ENCODE data around the gene JOSD1. TPM values are rescaled to one million over a fixed set of nuclear protein-coding genes. Genes with fewer than 3 reads are reported as not detected.

Gene JOSD1
- total and polyA plus RNA-seq, 12 donors: 9.6 to 37.3 (median 21.8) TPM

DNA sequence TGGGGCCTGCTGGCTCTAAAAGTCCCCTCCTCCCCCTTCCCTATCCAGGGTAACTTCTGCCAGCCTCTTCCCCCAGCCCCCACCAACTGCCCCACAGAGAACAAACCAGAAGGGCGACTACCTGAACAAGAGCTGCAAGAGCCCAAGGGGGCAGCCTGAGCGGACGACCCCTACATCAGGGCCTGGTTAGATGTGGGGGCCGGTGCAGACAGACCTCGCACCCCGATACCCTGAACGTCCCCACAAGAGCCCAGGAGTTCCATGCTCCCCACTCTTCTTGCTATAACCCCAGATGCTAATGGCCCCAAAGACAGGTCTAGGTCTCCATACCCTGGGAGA, 34.4 kb upstream of the JOSD1 start:
- Histone ChIP-seq H3K4me1 (peaks cover 9 to 57% (median 32%) of the 10 kb centered on the region in 9 donors), H3K4me3 (no peak overlapping the region), H3K36me3 (peaks cover 11 to 100% (median 48%) of the 10 kb centered on the region in 9 donors), H3K27me3 (no peaks in the 10 kb centered on the region), H3K9me3 (no peaks in the 10 kb centered on the region), H3K27ac (peak overlapping the region in 3 of 10 donors; percentile 31 to 76 (median 51))
- TF ChIP-seq, protein P1, sequence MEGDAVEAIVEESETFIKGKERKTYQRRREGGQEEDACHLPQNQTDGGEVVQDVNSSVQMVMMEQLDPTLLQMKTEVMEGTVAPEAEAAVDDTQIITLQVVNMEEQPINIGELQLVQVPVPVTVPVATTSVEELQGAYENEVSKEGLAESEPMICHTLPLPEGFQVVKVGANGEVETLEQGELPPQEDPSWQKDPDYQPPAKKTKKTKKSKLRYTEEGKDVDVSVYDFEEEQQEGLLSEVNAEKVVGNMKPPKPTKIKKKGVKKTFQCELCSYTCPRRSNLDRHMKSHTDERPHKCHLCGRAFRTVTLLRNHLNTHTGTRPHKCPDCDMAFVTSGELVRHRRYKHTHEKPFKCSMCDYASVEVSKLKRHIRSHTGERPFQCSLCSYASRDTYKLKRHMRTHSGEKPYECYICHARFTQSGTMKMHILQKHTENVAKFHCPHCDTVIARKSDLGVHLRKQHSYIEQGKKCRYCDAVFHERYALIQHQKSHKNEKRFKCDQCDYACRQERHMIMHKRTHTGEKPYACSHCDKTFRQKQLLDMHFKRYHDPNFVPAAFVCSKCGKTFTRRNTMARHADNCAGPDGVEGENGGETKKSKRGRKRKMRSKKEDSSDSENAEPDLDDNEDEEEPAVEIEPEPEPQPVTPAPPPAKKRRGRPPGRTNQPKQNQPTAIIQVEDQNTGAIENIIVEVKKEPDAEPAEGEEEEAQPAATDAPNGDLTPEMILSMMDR (IDR thresholded peaks at IDR 0.05): no peak
- DNase-seq (no peak), ATAC-seq (no peak)
- WGBS, 2 donors: 95 to 97% methylated on average over 7 of the region's 7 CpGs
- intact Hi-C loops (cut with DNase I): no loop called here

DNA sequence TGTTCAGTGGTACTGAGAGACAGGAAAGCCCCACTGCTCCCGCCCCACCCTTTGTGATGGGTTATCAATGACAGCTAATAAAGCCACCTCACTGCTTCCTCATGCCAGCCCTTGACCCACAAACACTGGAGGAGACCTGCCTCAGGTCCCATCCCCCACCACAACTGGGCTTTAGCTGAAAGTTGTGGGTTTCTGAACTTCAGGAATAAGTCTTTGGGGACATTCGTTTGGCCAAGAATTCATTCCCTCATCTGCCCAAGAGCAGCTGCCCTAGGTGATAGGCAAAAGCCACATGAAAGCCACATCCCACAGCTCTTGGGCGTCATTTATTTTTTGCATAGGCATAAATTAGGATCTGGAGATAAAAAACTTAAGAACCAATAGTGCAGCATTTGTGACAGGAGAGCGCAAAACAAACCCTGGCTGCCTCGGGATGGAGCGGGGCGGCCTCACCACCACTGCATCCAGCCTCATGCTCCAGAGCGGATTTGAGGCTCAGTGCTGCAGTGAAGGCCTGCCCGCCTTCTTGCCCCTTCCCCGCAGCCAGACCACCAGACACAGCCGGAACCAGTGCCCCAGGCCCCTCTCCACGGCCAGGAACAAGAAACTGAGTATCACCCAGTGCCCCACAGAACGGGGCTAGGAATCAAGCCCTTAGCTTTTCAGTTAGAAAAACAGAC, 33.8 kb upstream of the JOSD1 start:
- DNase-seq (no peak), ATAC-seq (no peak)
- H3K4me1 ChIP-seq: peaks cover 9 to 52% (median 28%) of the 10 kb centered on the region in 9 donors
- peaks cover 11 to 100% (median 48%) of the 10 kb centered on the region in 9 donors for H3K36me3 ChIP-seq
- H3K9me3 ChIP-seq: no peaks in the 10 kb centered on the region
- WGBS, 2 donors: 92% methylated on average over 13 of the region's 13 CpGs
- TF ChIP-seq, protein P1 (IDR thresholded peaks at IDR 0.05): no peak
- no peak overlapping the region for H3K4me3 ChIP-seq
- H3K27me3 ChIP-seq: no peaks in the 10 kb centered on the region
- intact Hi-C loops (cut with DNase I): no loop called here
- peak overlapping the region; percentile 35 to 76 (median 68) for H3K27ac ChIP-seq

DNA sequence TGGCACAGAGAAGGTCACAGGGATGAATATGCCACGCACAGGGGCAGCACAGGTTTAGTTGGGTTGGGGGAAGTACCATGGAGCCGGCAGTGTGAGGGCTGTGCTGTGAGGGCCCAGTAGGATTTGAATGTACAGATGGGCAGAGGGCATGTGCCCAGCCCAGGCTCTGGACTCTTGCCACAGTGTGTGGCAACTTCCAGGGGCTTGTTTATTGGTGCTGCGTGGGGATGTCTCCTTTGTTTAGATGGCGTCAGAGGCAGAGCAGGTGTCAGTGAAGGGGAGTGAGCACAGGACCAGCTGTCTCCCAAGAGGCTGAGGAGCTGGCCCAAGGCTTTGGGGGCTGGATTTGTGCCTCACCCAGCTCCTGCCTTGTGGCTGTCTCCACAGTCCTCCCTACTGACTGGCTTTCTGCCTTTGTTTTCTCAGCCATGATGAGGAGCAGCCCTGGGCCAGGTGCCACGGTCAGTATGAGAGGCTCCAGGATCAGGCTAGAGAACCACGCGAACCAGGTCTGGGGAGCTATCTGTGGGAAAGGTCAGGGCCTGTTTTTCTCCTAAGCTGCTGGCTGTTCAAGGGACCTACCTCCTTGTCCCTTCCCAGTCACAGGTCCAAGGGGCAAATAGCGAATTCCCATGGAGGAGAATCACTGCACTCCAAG, 33.1 kb upstream of the JOSD1 start:
- intact Hi-C loops (cut with DNase I): no loop called here
- peak; percentile 22 to 68 (median 52) for ATAC-seq
- Histone ChIP-seq H3K4me1 (peaks cover 9 to 44% (median 28%) of the 10 kb centered on the region in 9 donors), H3K9me3 (no peaks in the 10 kb centered on the region), H3K27ac (peak overlapping the region; percentile 35 to 76 (median 68)), H3K27me3 (no peaks in the 10 kb centered on the region), H3K4me3 (no peak overlapping the region), H3K36me3 (peaks cover 6 to 100% (median 48%) of the 10 kb centered on the region in 9 donors)
- 54 to 61% methylated on average over 8 of the region's 8 CpGs for WGBS, 2 donors
- DNase-seq: peak; percentile 47 to 64
- TF ChIP-seq, protein P1 (IDR thresholded peaks at IDR 0.05): no peak

DNA sequence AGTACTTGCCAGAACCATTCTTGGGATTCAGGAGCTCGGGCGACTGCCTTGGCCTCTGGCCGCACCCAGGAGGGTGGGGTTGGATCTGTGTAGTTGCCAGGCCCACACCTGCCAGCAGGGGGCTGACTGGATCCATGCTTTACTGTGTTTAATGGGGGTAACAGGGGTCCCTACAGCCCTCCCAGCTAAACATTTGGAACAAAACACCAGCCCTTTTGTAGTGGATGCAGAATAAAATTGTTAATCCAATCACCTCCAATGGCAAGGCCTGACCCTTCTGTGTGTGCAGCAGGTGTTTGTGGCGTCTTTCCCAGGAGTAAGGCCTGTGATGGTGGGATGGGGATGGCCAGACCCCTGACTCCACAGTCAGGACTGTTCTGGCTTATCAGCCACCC, 32.6 kb upstream of the JOSD1 start:
- TF ChIP-seq, protein P1 (IDR thresholded peaks at IDR 0.05): peak; percentile 41 to 76 (median 69)
- peak overlapping the region; percentile 35 to 76 (median 68) for H3K27ac ChIP-seq
- intact Hi-C loops (cut with DNase I): no loop called here
- H3K9me3 ChIP-seq: no peaks in the 10 kb centered on the region
- peaks cover 9 to 47% (median 28%) of the 10 kb centered on the region in 9 donors for H3K4me1 ChIP-seq
- H3K27me3 ChIP-seq: no peaks in the 10 kb centered on the region
- peak in 7 of 8 donors; percentile 25 to 66 (median 50) for ATAC-seq
- H3K4me3 ChIP-seq: no peak overlapping the region
- peak; percentile 43 to 57 for DNase-seq
- WGBS, 2 donors: 41 to 44% methylated on average over 4 of the region's 4 CpGs
- peaks cover under 1 to 100% (median 48%) of the 10 kb centered on the region in 9 donors for H3K36me3 ChIP-seq

Measured in heart right ventricle (tissue), 16 donors.